HG03103 (cell line): Measurements from ENCODE around the gene LUZP1.
"Not testable (repeated sequence)": the region's sequence is repeated elsewhere in the genome, so short reads cannot be mapped to it uniquely, and the experiment has no call there.

ENCODE experiments used
- ATAC-seq: cut with Tn5 transposase; IDR thresholded peaks from one replicate; pipeline ENCODE4 v1.9.1; 2021; ENCODE audit warnings: low read depth; ENCODE audit not compliant: unreplicated experiment

LUZP1 gene

GRCh38 chr1:23168445-23169194 lies at the start of gene LUZP1:
Gene LUZP1 (minus strand): TSS chr1:23168856.
- ATAC-seq: no peak

- ATAC-seq: no peak
These were observed 48.9 kb upstream of the LUZP1 start, which contains the start of gene HTR1D for GRCh38 chr1:23217421-23218115. Gene HTR1D (minus strand): TSS chr1:23217502. CDS start chr1:23194219, 23,283 bp downstream.

GRCh38 chr1:23216771-23217420 lies 48.2 kb upstream of the LUZP1 start:
- ATAC-seq: no peak

- no peak for ATAC-seq
These were observed 47.2 kb upstream of the LUZP1 start for GRCh38 chr1:23215751-23216449.

- no peak for ATAC-seq
These were observed 46.6 kb upstream of the LUZP1 start for GRCh38 chr1:23215291-23215690.

GRCh38 chr1:23214640-23215039 lies 46.0 kb upstream of the LUZP1 start:
- ATAC-seq: no peak

GRCh38 chr1:23211955-23212354 lies 43.3 kb upstream of the LUZP1 start:
- ATAC-seq: no peak

- no peak for ATAC-seq
These were observed 42.3 kb upstream of the LUZP1 start for GRCh38 chr1:23210963-23211362.

- ATAC-seq: no peak
These were observed 41.7 kb upstream of the LUZP1 start for GRCh38 chr1:23210351-23210785.

- ATAC-seq: no peak
These were observed 41.1 kb upstream of the LUZP1 start for GRCh38 chr1:23209770-23210169.

GRCh38 chr1:23208527-23208926 lies 39.9 kb upstream of the LUZP1 start:
- no peak for ATAC-seq

GRCh38 chr1:23207733-23208132 lies 39.1 kb upstream of the LUZP1 start:
- not testable (repeated sequence) for ATAC-seq

- no peak for ATAC-seq
These were observed 33.6 kb upstream of the LUZP1 start for GRCh38 chr1:23202263-23202749.

- ATAC-seq: no peak
These were observed 32.2 kb upstream of the LUZP1 start for GRCh38 chr1:23200883-23201282.

- ATAC-seq: no peak
These were observed 29.7 kb upstream of the LUZP1 start for GRCh38 chr1:23198373-23198772.

GRCh38 chr1:23196627-23197328 lies 28.1 kb upstream of the LUZP1 start:
- no peak for ATAC-seq

- ATAC-seq: no peak
These were observed 25.7 kb upstream of the LUZP1 start for GRCh38 chr1:23194119-23194984.

GRCh38 chr1:23193391-23194118 lies 24.9 kb upstream of the LUZP1 start:
- no peak for ATAC-seq
